NCI-H748 (cell line): Measurements from ENCODE around the gene ASF1B.
A peak's percentile ranks its signal among the peaks of the same experiment; 100 is the strongest.

ENCODE experiments used
- DNase-seq: peaks from one replicate; lab custom pipeline; 2025; ENCODE audit not compliant: unreplicated experiment; lab: John Stamatoyannopoulos, UW

Gene ASF1B

GRCh38 chr19:14088634-14089411 lies 47.6 kb downstream of the ASF1B start:
- no peak for DNase-seq

- DNase-seq, result no peak
These were observed 50.3 kb downstream of the ASF1B start for GRCh38 chr19:14086098-14086497.

- DNase-seq, result no peak
These were observed 50.9 kb downstream of the ASF1B start, which contains the start of gene C19orf67 for GRCh38 chr19:14085309-14085995. TSS of gene C19orf67 (minus strand) at chr19:14085783. CDS start at chr19:14085627, 156 bp downstream.

- no peak for DNase-seq
These were observed 53.8 kb downstream of the ASF1B start for GRCh38 chr19:14082675-14082960.

GRCh38 chr19:14081797-14082674 lies 54.4 kb downstream of the ASF1B start:
- DNase-seq, result no peak

- peak; percentile 98 for DNase-seq
These were observed 55.2 kb downstream of the ASF1B start for GRCh38 chr19:14080887-14081796.

GRCh38 chr19:14078411-14078810 lies 58.0 kb downstream of the ASF1B start:
- DNase-seq, result no peak

- peak; percentile 64 for DNase-seq
These were observed 62.2 kb downstream of the ASF1B start for GRCh38 chr19:14073925-14074838.

GRCh38 chr19:14073261-14073924 lies 63.0 kb downstream of the ASF1B start:
- DNase-seq, result peak; percentile 79

- DNase-seq, result peak; percentile 79
These were observed 63.7 kb downstream of the ASF1B start, which contains the start of gene MISP3 for GRCh38 chr19:14072535-14073260. TSS of gene MISP3 (plus strand) at chr19:14072786. CDS start at chr19:14073310, 524 bp downstream.

- no peak for DNase-seq
These were observed 65.9 kb downstream of the ASF1B start for GRCh38 chr19:14070268-14071050.
